ENCODE data around the gene ZRANB3.
"Not testable (repeated sequence)": the region's sequence is repeated elsewhere in the genome, so short reads cannot be mapped to it uniquely, and the experiment has no call there.

ZRANB3 gene

GRCh38 chr2:135125940-135126339 lies 405.1 kb downstream of the ZRANB3 start:
- DNase-seq (ENCODE audit: low read depth, low spot score): no peak

GRCh38 chr2:135124924-135125886 lies 405.8 kb downstream of the ZRANB3 start:
- DNase-seq (ENCODE audit: low read depth, low spot score): no peak

GRCh38 chr2:135121658-135122039 lies 409.4 kb downstream of the ZRANB3 start:
- not testable (repeated sequence) for DNase-seq (ENCODE audit: low read depth, low spot score)

GRCh38 chr2:135121016-135121657 lies 409.9 kb downstream of the ZRANB3 start:
- no peak for DNase-seq (ENCODE audit: low read depth, low spot score)

GRCh38 chr2:135119582-135119981 lies 411.4 kb downstream of the ZRANB3 start:
- no peak for DNase-seq (ENCODE audit: low read depth, low spot score)

- DNase-seq (ENCODE audit: low read depth, low spot score): no peak
Measured at GRCh38 chr2:135113322-135113721, 417.7 kb downstream of the ZRANB3 start.

GRCh38 chr2:135105513-135106316 lies 425.3 kb downstream of the ZRANB3 start:
- DNase-seq (ENCODE audit: low read depth, low spot score): not testable (repeated sequence)

GRCh38 chr2:135103843-135104242 lies 427.2 kb downstream of the ZRANB3 start:
- no peak for DNase-seq (ENCODE audit: low read depth, low spot score)

GRCh38 chr2:135099802-135100483 lies 431.1 kb downstream of the ZRANB3 start:
- no peak for DNase-seq (ENCODE audit: low read depth, low spot score)

- DNase-seq (ENCODE audit: low read depth, low spot score): no peak
Measured at GRCh38 chr2:135097532-135098231, 433.3 kb downstream of the ZRANB3 start.

- DNase-seq (ENCODE audit: low read depth, low spot score): no peak
Measured at GRCh38 chr2:135096665-135097446, 434.2 kb downstream of the ZRANB3 start.

GRCh38 chr2:135095591-135095990 lies 435.4 kb downstream of the ZRANB3 start:
- DNase-seq (ENCODE audit: low read depth, low spot score): no peak

- DNase-seq (ENCODE audit: low read depth, low spot score): no peak
Measured at GRCh38 chr2:135094508-135094907, 436.5 kb downstream of the ZRANB3 start.

GRCh38 chr2:135093670-135094330 lies 437.2 kb downstream of the ZRANB3 start:
- no peak for DNase-seq (ENCODE audit: low read depth, low spot score)

GRCh38 chr2:135093193-135093592 lies 437.8 kb downstream of the ZRANB3 start:
- DNase-seq (ENCODE audit: low read depth, low spot score): no peak

- DNase-seq (ENCODE audit: low read depth, low spot score): no peak
Measured at GRCh38 chr2:135091681-135092080, 439.3 kb downstream of the ZRANB3 start.

- not testable (repeated sequence) for DNase-seq (ENCODE audit: low read depth, low spot score)
Measured at GRCh38 chr2:135089597-135089996, 441.4 kb downstream of the ZRANB3 start.

Measured in activated CD4-positive, CD25-positive, alpha-beta regulatory T cell treated with anti-CD3 and anti-CD28 coated beads, Interleukin-2, amount 50 U/mL, for 16 hours (primary cell).